Stimulated activated CD4-positive, alpha-beta T cell treated with anti-CD3 and anti-CD28 coated beads, Interleukin-4, amount 100 ng/mL, for 24 hours (primary cell): ENCODE data around the gene PGBD5.

Experiments
- DNase-seq: peaks from one replicate; pipeline ENCODE4 v3.0.0-alpha.2; 2020

The PGBD5 gene

GRCh38 chr1:230394134-230394533, 32.0 kb downstream of the PGBD5 start:
- DNase-seq, result no peak

DNA sequence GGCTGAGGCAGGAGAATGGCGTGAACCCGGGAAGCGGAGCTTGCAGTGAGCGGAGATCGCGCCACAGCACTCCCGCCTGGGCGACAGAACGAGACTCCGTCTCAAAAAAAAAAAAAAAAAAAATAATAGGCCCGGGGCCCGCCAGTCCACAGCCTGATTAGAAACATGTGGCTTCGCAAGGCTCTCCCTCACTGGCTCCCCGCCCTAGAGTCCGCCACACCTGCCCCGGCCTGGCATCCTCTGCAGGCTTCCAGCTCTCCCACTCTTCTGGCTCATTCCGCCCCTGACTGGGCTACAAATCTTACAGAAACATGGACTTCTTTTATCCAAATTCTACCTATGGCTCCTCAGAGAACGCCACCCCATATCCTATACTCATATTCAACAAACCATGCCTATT, 32.4 kb downstream of the PGBD5 start:
- no peak for DNase-seq

GRCh38 chr1:230392920-230393521, 33.1 kb downstream of the PGBD5 start:
- DNase-seq, result no peak

GRCh38 chr1:230392536-230392909, 33.6 kb downstream of the PGBD5 start:
- no peak for DNase-seq

DNA sequence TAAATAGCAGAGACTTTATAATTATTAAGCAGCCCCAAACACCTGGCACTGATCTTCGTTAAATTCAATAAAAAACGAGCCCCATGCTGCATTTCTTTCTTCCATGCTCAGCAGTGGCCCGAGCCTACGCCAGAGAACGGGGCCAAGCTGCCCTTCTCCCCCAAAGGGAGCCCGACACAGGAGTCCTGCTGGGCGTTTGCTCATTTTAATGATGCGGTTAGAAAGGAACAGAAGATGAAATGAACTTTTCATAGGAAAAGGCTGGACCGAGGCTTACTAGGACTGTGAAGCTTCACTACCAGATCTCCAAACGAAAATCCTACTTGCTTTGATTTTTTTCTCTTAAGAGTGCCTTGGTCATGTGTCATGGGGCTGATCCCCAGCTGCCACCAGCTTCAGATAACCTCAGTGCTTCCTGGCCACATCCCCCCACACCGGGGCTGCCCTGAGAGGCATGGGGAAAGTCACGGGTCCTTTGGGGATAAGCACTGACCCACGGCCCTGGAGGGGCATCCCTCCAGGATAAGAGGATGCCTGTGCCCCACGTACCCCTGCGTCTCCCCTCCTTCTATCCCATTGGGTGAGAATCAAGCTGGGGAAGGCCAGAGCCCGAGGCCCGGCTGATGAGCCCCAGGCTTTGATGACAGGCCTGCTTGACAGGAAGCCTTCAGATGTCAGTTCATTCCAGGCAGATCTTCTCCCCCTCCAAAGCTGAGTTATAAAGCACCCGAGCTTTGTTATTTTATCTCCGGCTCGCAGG, 34.2 kb downstream of the PGBD5 start:
- DNase-seq, result no peak

GRCh38 chr1:230390371-230390770, 35.8 kb downstream of the PGBD5 start:
- no peak for DNase-seq

- DNase-seq, result no peak
These were observed 38.3 kb downstream of the PGBD5 start for GRCh38 chr1:230387876-230388275.

DNA sequence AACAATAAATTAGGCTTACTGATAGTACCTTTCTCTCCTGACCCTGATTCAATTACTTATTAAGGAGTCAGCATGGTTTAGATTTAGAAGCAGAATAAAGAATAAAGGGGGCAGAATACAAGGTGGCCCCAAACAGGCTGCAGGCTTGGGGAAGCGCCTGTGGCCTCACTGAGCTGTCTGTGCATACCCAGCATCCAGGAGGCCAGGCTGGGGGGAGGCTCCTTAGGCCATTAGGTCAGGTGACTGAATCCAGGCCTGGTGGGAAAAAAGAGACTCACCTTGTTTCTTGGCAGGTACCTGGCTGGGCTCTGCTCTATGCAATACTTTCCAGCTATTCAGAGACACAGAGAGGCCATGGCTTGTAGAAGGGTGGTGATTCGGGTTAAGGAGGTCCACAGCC, 38.8 kb downstream of the PGBD5 start:
- no peak for DNase-seq

- no peak for DNase-seq
These were observed 39.4 kb downstream of the PGBD5 start for GRCh38 chr1:230386637-230387262.

- DNase-seq, result no peak
These were observed 40.2 kb downstream of the PGBD5 start for GRCh38 chr1:230385930-230386329.

- no peak for DNase-seq
These were observed 41.0 kb downstream of the PGBD5 start for GRCh38 chr1:230385158-230385450.

DNA sequence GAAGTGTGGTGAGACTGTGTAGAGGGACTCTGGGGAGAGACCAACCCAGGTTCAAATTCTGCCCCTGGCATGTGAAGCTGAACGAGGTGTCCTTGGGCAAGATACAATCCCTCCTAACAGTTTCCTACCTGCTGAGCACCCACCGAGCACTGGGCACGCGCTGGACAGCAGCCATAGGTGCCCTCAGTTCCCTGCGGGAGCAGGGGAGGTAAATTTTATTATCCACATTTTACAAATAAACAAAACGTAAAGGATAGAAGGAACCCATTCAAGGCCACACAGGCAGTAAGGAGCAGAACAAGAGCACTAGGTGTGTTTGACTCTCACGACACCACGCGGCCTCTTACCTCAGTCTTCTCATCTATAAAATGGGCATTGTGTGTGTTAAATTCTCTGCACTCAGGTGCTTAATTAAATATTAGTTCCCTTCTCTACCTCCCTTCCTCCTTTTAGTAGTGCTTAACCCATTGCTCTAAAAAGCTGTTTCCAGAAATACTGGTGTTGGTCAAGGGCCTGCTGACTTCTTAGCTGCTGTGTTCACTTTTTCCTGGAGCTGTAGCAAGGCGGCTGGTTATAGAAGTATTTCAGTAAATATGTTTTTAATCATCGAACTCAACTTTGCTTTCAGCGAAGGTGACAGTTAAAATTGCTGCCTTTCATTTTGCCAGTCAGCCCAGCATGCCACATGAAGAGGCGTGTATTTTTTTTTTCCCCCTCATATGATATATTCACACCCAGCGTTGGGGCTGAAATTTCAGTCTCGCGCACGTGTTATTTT, 41.6 kb downstream of the PGBD5 start:
- no peak for DNase-seq

DNA sequence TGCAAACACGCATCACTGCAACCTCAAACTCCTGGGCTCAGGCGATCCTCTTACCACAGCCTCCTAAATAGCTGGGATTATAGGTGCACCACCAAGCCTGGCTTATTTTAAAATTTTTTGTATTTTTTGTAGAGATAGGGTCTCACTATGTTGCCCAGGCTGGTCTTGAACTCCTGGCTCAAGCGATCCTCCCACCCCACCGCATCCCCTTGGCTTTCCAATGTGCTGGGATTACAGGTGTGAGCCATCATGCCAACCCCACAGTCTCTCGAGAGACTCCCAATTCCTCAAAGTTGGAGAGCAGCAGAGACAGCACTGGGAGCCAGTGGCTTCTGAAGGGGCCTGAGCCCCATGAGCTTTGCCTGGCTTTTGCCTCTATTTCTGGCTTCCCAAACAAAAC, 42.7 kb downstream of the PGBD5 start:
- no peak for DNase-seq

DNA sequence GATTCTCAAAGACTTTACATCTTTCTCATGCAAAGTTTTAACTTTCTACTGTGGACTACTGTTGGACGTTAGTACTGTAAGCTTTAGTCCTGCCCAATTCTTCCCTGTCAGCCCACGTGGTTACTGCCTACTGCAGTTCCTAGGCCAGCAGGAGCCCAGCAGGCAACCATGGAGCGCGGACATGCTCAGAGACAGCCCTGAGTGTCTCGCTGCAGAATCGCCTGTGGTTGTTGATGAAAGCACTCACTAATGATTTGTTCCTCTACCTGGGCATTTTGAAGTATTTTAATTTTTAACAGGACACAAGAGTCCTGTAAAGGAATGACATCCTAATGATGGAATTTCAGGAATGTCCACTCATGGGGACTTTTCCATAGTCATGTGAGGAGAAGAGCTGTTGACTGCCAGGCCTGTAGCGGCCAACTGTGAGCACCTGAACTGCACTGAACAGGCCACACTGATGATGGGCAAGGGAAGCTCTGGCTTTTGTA, 44.1 kb downstream of the PGBD5 start:
- no peak for DNase-seq

- DNase-seq, result no peak
These were observed 44.5 kb downstream of the PGBD5 start for GRCh38 chr1:230381585-230381984.

GRCh38 chr1:230381049-230381467, 45.1 kb downstream of the PGBD5 start:
- no peak for DNase-seq

- DNase-seq, result no peak
These were observed 46.2 kb downstream of the PGBD5 start for GRCh38 chr1:230379928-230380327.

GRCh38 chr1:230379462-230379861, 46.7 kb downstream of the PGBD5 start:
- DNase-seq, result no peak

GRCh38 chr1:230377851-230378250, 48.3 kb downstream of the PGBD5 start:
- DNase-seq, result no peak

DNA sequence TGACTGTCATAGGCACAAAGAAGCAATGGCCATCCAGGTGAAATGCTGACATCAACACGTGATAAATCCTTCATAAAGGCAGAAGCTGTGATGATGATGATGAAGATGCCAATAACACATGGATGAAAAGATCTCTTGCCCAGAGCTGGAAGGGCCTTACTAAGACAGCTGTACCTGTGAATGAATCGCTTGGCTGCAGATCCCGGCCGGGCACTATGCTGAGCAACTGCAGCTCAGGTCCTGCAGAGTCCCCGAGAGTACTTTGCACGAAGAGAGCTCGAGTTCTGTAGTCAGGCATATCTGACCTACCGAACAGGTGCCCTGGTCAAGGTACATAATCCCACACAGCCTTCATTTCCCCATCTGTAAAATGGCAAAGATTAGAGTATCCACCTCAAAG, 48.8 kb downstream of the PGBD5 start:
- no peak for DNase-seq

DNA sequence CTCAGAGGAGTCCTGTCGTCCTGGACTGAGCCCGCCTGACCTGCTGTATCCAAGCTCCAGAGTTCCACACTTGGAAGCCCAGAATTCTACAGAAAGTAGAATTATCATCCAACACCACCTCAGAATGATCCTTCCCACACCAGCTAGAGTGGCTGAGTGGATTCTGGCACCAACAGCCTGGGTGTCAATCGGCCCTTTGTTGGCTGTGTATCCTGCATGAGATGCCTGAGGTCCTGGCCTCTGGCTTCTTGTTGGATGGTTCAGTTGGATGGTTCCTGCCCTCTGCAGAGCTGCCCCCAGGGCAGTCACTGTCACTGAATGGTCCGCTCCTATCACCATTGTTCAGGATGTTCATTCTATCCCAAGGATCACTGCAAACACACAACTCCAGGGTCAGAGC, 49.8 kb downstream of the PGBD5 start:
- DNase-seq, result no peak

DNA sequence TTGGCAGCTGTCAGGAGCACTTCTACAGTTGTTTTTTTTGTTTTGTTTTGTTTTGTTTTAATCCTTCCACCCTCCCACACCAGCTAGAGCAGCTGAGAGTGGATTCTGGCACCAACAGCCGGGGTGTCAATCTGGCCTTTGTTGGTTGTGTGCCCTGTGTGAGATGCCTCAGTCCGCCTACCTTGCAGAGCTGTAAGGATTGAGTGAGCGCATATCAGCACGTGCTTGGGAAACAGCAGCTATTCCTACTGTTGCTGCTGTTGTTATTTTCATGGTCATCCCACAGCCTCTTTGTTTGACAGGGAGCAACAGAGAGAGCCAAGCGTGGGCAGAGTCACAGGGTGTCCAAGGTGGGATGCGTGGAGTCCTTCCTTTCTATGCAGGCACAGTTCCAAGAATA, 50.4 kb downstream of the PGBD5 start:
- DNase-seq, result no peak

- no peak for DNase-seq
These were observed 51.0 kb downstream of the PGBD5 start for GRCh38 chr1:230375147-230375546.
